ENCODE measurements around the gene LHPP. TPM values are rescaled to one million over a fixed set of nuclear protein-coding genes. Genes with fewer than 3 reads are reported as not detected.
A peak's percentile ranks its signal among the peaks of the same experiment; 100 is the strongest.

The LHPP gene
- polyA plus RNA-seq, 1 experiment: 7.1 TPM

DNA sequence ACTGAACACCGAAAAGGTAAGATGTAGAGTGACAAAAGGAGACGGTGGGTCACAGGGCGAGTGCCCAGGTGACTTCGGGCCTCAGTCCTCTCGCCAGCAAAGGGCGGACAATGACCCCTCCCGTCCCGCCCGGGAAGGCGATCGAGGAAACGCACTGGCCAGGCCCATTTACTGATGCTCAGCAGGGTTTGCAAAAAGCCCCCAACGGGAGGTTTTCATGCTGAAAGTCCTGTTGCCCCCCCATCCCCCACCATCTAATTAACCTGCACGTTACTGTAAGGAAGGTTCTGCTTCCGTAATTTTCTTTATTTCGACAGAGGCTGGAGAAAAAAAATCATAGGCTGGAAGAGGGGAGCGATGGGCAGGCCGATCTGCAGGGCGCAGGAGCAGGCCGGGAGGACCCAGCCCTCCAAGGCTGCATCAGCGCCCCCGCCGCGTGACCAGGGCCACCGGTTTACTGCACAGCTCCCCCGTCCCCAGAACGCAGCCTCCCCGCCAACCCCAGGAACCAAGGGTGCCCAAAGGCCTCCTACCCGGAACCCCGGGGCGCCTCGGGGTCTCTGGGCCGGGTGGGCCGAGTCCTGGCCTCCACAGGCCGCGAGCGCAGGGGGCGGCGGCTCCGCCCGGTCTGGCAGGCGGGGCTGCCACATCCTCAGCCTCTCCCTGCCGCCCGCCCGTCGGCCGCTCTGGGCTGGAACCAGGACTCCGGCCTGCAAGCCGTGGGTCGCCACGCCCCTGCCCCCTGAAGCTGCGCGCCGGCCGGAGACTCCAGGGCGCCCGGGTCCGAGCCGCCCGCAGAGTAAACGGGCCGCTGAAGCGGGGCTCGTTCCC lies 43.5 kb upstream of the LHPP start:
- DNase-seq (ENCODE audit: low read depth, low spot score): no peak
- ChIA-PET POLR2A (interaction anchor here (1.0 to 1.7 kb wide), 2 partner anchors 44 to 262 kb away, joined by 3 to 7 read pairs; partner anchors contain the start of gene LHPP), CTCF (interaction anchor here (0.7 to 6.3 kb wide), 5 partner anchors 11 to 28 kb away, joined by 3 to 78 read pairs (median 5); no protein-coding TSS in a partner anchor)
- Histone ChIP-seq H3K27ac (ENCODE audit: low read depth, low read length) (peak overlapping the region; percentile 77), H3K27me3 (ENCODE audit: control insufficient read depth, insufficient read depth, low read length) (peaks cover 11% of the 10 kb centered on the region), H3K9me3 (ENCODE audit: control insufficient read depth, insufficient read depth, low read length) (no peaks in the 10 kb centered on the region), H3K4me3 (ENCODE audit: low read depth, low read length) (peak overlapping the region; percentile 70)
- TF ChIP-seq, protein P1, sequence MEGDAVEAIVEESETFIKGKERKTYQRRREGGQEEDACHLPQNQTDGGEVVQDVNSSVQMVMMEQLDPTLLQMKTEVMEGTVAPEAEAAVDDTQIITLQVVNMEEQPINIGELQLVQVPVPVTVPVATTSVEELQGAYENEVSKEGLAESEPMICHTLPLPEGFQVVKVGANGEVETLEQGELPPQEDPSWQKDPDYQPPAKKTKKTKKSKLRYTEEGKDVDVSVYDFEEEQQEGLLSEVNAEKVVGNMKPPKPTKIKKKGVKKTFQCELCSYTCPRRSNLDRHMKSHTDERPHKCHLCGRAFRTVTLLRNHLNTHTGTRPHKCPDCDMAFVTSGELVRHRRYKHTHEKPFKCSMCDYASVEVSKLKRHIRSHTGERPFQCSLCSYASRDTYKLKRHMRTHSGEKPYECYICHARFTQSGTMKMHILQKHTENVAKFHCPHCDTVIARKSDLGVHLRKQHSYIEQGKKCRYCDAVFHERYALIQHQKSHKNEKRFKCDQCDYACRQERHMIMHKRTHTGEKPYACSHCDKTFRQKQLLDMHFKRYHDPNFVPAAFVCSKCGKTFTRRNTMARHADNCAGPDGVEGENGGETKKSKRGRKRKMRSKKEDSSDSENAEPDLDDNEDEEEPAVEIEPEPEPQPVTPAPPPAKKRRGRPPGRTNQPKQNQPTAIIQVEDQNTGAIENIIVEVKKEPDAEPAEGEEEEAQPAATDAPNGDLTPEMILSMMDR (IDR thresholded peaks at IDR 0.05; ENCODE audit: low read depth, low read length): peak; percentile 8; the same call in 1 of the 2 replicates

DNA sequence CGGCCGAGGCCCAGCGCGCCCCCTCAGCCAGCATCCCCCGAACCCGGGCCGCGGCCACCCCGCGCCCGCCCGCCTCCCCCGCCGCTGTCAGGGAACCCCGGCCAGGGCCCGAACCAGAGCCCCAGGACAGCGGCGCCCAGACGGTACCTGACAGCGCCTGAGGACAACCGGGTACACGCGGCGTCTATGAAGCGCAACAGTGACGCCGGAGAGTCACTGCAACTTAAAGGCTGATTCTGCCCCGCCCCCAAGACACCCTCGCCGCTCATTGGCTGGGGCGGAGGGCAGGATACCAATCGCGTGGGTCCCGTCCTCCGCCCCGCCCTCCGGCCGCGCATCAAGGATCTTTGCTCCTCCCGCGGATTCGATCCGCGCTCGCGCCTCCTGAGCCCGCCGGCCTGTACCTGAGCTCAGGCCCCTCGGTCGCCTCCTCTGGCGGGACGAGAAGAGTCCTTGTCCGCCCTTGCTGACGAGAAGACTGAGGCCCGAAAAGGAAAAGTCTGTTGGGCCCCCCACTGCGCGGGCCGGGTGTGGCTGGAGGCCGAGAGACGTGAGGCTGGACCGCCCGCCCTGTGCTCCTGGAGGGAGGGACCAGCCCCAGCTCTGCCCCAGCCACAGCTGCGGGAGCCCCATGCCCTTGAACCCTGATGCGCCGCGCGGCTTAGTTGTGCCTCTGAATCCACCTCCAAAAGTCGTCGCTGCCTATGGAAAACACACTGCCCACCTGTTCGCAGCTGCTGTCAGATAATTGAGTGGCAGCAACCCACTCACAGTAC lies 42.7 kb upstream of the LHPP start, which contains the start of gene OAT:
Gene OAT, minus strand, starts transcription at position 198 of the 776 bp plus-strand sequence. CDS start 6,752 bp downstream, outside the sequence.
- peak; percentile 77 for DNase-seq (ENCODE audit: low read depth, low spot score)
- Histone ChIP-seq H3K4me3 (ENCODE audit: low read depth, low read length) (peak within 1 kb of the TSS; percentile 70), H3K27me3 (ENCODE audit: control insufficient read depth, insufficient read depth, low read length) (peaks cover 11% of the 10 kb centered on the region), H3K9me3 (ENCODE audit: control insufficient read depth, insufficient read depth, low read length) (no peaks in the 10 kb centered on the region), H3K27ac (ENCODE audit: low read depth, low read length) (peak within 1 kb of the TSS; percentile 77)
- TF ChIP-seq, protein P1 (IDR thresholded peaks at IDR 0.05; ENCODE audit: low read depth, low read length): peak; percentile 22; the same call in 1 of the 2 replicates
- POLR2A ChIA-PET: interaction anchor here (0.7 to 1.7 kb wide), 5 partner anchors 15 to 1937 kb away, joined by 3 to 7 read pairs (median 5); partner anchors contain the start of gene LHPP
- CTCF ChIA-PET: interaction anchor here (1.4 kb wide), 1 partner anchor 14 kb away, joined by 5 read pairs; no protein-coding TSS in a partner anchor

- CTCF ChIA-PET: interaction anchor here (1.4 kb wide), 1 partner anchor 15 kb away, joined by 5 read pairs; no protein-coding TSS in a partner anchor
Observed at GRCh38 chr10:124419635-124420034, 42.0 kb upstream of the LHPP start.

DNA sequence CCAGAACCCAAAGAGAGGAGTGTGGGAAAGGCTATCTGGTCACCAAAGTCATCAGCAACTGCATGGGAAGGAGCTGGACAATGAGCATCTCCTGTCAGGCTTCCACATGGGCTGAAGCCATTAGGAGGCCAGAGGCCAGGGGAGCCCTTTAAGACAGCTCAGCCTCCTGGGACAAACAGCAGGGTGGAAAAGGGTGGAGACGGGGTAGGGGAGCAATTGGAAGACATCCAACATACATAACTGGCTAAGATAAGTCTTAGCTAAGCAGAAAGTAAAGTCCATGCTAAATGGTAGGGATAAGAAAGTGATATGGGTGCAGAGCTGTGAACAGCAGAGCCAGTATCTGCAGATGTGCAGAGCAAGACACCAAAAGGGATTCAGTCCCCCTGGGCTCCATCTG lies 41.4 kb upstream of the LHPP start:
- ChIA-PET POLR2A (no interaction called here), CTCF (no interaction called here)
- Histone ChIP-seq H3K27ac (ENCODE audit: low read depth, low read length) (no peak overlapping the region), H3K9me3 (ENCODE audit: control insufficient read depth, insufficient read depth, low read length) (no peaks in the 10 kb centered on the region), H3K4me3 (ENCODE audit: low read depth, low read length) (no peak overlapping the region), H3K27me3 (ENCODE audit: control insufficient read depth, insufficient read depth, low read length) (peaks cover 16% of the 10 kb centered on the region)
- TF ChIP-seq, protein P1 (IDR thresholded peaks at IDR 0.05; ENCODE audit: low read depth, low read length): no peak
- DNase-seq (ENCODE audit: low read depth, low spot score): no peak

More at GRCh38 chr10:124419635-124420034, 42.0 kb upstream of the LHPP start:
- Histone ChIP-seq H3K9me3 (ENCODE audit: control insufficient read depth, insufficient read depth, low read length) (no peaks in the 10 kb centered on the region), H3K4me3 (ENCODE audit: low read depth, low read length) (no peak overlapping the region), H3K27ac (ENCODE audit: low read depth, low read length) (no peak overlapping the region), H3K27me3 (ENCODE audit: control insufficient read depth, insufficient read depth, low read length) (peaks cover 14% of the 10 kb centered on the region)
- TF ChIP-seq, protein P1 (IDR thresholded peaks at IDR 0.05; ENCODE audit: low read depth, low read length): no peak
- DNase-seq (ENCODE audit: low read depth, low spot score): no peak
- POLR2A ChIA-PET: interaction anchor here (1.7 kb wide), 1 partner anchor 42 kb away, joined by 7 read pairs; the partner anchor contains the start of gene LHPP
